Activated T-helper 1 cell treated with Interleukin-2 at 50 U/mL for 16 hours (primary cell): ENCODE data around the gene RASD2.

Source experiments
- DNase-seq: peaks from one replicate; pipeline ENCODE4 v3.0.0-alpha.2; 2020; ENCODE audit warnings: low read depth

The RASD2 gene

DNA sequence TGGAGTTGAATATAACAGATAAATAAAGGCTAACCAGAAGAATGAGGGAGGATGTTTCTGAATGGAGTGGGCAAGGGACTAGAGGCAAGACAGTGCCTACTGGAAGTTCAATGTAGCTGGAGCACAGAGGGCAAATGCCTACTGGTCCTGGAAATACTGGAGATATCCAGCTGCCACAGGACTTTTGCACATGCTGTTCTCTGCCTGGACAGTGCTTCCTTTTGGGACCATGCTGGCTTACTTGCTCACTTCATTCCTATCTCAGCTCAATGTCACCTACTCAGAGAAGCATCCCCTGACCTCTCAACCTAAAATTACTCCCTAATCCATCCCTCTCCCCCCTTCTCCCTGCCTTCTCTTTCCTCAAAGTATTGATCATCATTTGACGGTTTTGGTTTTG, 20.2 kb downstream of the RASD2 start:
- DNase-seq = no peak

- no peak for DNase-seq
Measured at GRCh38 chr22:35561796-35562526, 21.3 kb downstream of the RASD2 start.

DNA sequence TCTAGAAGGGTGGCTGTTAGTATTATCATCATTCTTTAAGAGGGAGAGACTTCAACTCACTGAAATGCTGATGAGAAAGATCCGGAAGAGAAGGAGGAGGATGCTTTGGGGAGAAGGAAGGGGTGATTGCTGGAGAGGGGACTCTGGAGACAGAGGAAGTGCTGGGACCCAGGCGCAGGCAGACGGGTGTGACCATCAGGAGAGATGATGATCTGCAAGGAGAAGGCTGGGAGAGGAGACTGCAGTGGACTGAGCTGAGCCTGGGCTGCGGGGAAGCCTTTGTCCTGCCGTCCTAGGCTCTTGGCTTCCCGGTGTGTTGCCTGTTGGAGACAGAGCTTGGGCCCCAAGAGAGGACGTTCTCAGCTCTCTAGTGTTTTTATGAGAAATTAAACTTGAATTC, 22.6 kb downstream of the RASD2 start:
- DNase-seq = no peak

DNA sequence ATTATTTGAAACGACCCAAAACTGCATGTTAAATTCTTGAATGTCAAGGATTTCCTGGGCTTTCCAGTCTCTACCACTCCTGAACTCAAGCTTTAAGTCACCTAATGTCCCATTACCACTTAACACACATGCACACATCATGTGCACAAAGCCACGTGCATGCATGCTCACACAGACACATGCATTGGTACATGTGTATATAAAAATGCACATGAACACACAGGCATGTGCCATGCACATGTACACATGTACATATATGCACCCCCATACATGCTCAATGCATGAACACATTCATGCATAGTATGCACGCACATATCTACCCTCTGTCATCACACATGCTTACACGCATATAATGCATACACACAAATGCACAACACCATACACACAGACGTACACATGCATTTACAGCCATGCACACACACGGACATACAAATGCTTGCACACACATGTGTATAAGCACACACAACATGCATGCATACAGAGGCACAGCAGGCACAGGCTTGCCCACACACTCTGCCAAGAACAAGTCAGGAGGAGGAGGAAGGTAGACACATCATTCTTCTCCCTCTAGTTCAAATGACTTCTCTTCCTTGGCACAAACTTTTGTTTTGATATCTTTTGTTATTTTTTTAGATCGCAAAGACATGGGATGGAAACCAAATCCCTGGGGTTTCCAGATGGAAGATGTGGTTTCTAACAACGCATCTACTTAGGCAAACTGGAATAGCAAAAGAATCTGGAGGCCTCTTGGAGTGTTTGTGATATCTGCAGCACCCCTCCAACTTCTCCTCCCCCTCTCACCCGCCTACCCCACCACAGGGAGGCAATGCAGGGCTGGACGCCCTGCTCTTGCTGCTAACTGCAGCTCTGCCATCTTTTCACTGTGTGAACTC, 24.6 kb downstream of the RASD2 start:
- no peak for DNase-seq

GRCh38 chr22:35567351-35568141, 26.9 kb downstream of the RASD2 start:
- DNase-seq = no peak

DNA sequence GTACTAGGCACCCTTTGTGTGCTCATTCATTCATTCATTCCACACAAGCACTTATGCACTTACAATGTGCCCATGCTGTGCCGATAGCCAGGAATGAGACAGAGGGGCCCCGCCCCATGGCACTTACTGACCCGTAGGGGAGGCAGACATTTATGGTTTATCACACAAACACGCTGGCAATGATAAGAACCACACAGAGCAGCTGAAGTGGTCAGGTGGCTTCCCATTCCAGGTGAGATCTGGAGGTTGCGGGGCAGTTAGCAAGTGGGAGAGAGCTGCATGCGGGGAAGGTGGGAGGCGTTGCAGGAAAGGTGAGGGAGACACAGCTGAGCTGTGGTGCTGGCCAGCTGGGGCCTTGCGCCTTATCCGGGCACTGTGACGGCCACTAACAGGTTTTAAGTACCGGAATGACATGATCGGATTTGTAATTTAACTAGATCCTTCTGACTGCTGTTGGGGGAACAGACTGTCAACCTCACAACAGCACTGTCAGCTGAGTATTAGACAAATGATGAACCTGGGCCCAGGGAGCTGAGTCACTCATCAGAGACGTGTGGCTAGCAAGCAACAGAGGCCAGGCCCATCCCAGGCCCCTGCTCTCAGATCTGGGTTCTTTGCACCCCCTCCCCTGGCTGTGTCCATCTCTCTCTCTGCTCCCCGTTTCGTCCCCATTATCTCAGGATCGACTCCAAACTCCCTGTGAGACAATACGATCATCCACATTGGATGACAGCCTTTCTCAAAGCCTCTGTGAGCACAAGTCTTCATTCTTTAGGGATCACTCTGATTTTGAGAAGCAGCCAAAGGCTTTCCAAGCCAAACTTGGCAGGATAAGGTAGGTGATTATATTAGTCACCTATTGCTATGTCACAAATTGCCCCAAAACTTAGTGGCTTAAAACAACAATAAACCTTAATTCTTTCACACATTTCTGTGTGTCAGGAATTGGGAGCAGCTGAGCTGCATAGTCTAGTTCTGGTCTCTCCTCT, 28.4 kb downstream of the RASD2 start:
- no peak for DNase-seq

DNA sequence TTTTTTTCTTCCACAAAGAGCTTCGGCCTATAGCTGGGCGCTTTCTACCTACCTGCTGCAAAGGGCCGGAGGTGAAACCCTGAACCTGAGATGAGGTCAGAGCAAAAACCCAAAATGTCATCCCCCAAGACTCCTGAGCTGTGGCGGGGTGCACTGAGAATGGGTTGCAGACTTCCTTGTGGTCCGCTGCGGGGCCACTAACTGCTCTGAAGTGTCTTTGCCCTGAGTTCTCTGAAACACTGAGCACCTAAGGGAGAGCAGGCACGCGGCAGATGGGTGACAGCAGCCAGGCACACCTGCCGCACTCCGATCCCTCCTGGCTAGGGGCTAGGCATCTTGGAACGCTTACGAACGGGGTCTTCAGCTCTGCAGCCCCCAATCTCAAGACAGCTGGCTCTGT, 29.3 kb downstream of the RASD2 start:
- DNase-seq = no peak

- no peak for DNase-seq
Measured at GRCh38 chr22:35570686-35571194, 30.1 kb downstream of the RASD2 start.

DNA sequence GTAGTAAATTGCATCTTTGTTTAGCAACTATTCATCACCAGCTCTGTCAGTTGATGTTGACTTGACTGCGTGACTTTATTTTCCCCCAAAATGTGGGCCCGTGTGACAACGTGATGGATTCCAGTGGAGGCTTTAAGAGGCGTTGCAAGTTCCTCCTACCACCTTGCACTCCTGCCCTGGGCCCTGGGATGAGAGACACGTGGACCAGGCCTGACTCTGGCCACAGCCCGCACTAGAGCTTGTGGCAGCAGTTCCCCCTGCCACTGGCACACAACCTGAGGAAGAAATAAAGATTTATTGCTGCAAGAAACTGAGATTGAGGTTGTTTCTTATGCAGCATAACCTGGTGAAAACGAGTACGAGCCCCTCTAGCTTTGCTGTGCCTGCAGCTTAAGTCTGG, 31.9 kb downstream of the RASD2 start:
- no peak for DNase-seq

- no peak for DNase-seq
Measured at GRCh38 chr22:35575116-35575748, 34.6 kb downstream of the RASD2 start.

GRCh38 chr22:35576671-35577070, 36.0 kb downstream of the RASD2 start:
- DNase-seq = no peak

DNA sequence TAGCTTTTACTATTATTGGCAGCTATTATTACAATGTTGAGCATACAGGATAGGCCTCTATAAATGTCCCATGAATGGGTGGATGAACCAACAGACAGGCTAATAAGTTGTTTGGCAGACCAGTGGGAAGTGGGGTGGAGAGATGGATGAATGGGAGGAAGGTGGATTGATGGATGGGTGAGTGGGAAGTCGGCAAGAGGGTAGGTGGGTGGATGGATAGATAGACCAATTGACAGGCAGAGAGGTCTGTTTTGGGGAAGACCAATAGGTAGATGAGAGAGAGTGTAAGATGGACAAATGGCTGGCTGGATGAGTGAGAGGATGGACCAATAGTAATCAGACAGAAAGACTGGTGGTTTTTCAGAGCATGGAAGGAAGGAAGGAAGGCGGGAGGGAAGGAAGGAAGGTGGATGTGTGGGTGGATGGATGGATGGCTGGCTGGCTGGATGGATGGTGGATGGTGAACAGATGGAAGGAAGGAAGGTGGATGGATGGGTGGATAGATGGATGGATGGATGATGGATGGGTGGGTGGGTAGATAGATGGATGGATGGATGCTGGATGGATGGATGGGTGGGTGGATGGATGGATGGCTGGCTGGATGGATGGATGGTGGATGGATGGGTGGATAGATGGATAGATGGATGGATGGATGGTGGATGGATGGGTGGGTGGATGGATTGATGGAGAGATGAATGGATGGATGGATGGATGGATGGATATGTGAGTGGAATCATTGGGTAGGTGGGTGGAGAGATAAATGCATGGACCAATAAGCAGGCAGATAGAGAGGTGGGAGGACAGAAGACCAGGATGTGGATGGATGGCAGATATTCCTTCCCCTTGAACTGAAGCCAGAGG, 37.4 kb downstream of the RASD2 start:
- DNase-seq = no peak

DNA sequence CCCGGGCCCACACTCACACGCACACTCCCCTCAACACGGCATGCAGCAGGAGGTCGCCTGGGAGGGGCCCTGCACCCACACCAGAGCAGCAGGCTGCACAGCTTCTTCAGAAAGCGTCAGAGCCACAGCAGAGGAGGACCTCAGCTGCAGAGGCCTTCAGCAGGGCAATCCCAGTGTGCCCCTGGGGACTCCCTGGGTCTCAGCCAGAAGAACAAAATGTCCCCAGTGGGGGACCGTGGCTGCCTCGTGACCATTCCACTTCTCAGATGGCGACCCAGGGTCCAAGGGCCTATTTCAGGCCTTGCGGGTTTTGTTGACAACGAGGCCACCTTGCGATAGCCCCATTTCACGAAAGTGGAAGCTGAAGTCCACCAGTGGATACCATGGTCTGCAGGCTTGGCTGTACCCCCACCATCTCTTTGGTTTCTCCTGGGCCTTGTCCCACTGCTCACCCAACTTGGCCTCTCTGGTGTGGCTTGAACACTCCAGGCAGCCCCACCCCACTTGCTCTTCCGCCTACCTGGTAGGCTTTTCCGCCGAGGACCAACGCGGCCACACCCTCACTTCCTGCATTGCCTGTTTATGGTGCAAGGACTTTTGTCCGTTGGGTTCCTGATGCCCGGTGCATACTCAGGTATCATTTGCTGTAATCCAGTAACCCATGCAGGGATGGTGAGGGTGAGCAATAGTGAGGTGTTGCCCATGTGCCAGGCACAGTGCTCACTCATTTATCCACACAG, 38.4 kb downstream of the RASD2 start:
- DNase-seq = no peak

DNA sequence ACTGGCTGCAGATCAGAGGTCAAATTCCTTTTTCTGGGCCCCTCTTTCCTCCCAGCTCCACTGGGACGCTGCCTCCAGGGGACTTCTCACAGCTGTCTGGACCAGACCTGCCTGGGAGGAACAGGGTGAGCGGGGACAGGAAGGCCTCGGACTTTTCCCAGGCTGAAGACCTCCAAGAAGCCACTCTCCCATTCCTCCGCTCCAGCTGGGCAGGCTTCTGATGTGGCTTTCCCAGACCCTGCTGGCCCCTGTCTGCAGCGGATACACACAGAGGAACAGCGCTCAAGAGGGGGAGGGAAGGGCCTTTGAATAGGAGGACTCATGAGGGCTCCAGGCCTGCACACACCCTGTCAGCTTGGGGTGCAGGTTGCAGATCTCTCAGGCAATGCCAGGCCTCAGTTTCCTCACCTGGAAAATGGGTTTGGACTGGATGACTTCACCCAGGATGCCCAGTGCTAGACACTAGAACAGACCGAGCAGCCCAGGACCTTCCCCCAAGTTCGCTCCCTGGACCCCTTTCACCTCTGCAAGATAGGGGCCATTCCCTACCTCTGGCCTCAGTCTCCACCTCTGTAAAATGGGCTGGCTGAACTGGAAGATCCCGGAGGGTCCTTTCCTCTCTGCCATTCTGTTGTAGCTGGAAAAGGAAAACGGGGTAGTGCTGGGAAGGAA, 39.9 kb downstream of the RASD2 start:
- DNase-seq = no peak

- DNase-seq = no peak
Measured at GRCh38 chr22:35581023-35581413, 40.4 kb downstream of the RASD2 start.

DNA sequence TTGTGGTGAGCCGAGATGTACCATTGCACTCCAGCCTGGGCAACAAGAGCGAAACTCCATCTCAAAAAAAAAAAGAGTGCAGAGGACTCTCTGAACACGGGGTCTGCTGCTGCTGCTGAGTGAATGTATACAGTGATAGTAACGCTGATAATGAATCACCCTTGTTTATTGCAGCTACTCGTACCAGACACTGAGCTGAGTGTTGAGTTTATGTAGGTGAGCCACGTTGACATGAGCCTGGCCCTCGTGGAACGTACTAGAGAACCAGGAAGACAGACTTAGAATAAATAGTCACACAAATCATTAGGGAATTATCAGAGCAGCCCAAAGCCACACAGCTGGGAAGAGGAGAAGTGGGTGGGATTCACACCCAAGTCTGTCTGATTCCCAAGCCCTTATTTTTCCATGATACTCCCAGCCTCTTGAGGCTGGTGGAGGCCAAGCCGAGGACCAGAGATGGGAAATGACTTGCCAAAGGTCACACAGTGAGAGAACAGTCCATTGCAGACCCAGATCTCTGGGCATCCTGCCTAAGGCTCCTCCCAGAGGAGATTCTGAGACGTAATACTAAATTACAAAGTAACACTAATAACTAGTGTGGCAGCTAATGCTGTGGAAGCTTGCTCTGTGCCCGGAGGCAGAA, 41.7 kb downstream of the RASD2 start:
- no peak for DNase-seq

DNA sequence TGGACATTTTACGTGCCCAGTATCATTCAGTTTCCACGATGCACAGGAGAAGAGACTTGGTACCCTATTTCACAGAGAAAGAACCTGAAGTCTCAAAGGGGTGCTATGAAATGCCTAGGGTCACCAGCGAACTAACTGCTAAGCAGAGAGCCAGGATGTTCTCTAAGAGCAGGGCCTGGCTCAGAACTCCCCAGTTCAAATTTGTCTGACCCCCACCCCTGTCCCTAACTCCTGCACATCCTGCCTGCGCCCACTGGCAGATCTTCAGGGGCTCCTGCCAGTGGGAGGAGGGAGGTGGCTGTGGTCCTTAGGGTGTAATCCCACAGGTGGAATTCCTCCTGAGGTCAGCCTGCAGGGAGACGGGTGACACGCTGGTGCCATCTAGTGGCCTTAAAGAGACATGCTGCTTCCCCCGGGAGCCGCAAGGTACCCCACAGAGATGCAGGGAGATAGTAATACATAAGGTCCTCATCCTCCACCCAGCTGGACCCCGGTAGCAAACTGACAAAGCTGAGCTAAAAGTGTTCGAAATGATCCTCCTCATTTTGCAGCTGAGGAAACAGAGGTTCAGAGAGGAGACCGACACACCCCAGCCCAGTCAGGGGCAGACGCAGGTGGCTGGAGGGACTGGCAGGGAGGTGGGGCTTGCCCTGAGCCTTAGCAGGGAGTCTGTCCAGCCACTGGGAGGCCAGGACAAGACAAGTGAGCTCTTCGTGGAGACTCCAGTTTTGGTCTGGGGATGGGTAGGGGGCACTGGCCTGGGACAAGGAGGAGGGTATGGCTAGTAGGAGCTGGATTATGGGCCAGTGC, 42.4 kb downstream of the RASD2 start:
- DNase-seq = peak; percentile 27
